ENCODE data around the gene GABRR3.

DNA sequence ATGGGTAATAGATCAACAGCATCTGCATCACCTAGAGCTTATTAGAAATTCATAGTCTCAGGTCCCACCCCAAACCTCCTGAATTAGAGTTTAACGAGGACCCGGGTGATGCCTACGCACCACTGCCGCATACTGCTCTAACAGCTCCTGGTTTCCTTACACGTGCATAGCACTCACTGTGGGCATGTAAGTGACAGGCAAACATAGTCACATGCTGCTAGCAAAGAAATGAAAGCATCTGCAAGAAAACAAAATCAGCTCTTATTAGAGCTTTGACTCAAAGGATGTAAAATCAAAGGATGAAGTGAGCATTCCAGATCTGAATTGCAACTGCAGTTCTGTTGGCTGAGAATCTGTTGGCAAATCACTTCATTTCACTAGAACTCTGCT is 43.8 kb downstream of the GABRR3 start:
- TF ChIP-seq, protein P1, sequence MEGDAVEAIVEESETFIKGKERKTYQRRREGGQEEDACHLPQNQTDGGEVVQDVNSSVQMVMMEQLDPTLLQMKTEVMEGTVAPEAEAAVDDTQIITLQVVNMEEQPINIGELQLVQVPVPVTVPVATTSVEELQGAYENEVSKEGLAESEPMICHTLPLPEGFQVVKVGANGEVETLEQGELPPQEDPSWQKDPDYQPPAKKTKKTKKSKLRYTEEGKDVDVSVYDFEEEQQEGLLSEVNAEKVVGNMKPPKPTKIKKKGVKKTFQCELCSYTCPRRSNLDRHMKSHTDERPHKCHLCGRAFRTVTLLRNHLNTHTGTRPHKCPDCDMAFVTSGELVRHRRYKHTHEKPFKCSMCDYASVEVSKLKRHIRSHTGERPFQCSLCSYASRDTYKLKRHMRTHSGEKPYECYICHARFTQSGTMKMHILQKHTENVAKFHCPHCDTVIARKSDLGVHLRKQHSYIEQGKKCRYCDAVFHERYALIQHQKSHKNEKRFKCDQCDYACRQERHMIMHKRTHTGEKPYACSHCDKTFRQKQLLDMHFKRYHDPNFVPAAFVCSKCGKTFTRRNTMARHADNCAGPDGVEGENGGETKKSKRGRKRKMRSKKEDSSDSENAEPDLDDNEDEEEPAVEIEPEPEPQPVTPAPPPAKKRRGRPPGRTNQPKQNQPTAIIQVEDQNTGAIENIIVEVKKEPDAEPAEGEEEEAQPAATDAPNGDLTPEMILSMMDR (IDR thresholded peaks at IDR 0.05; ENCODE audit: low read depth, low read length, poor library complexity, severe bottlenecking), result no peak
- no peak for TF ChIP-seq EZH2phosphoT487 (IDR thresholded peaks at IDR 0.05; ENCODE audit: borderline replicate concordance, low read length)
